Activated T-cell treated with anti-CD3 and anti-CD28 coated beads for 48 hours (primary cell): ENCODE results near the gene TLNRD1.

Source experiments
- DNase-seq: peaks from one replicate; pipeline ENCODE4 v3.0.0-alpha.2; 2020; ENCODE audit warnings: low read depth

The TLNRD1 gene

DNA sequence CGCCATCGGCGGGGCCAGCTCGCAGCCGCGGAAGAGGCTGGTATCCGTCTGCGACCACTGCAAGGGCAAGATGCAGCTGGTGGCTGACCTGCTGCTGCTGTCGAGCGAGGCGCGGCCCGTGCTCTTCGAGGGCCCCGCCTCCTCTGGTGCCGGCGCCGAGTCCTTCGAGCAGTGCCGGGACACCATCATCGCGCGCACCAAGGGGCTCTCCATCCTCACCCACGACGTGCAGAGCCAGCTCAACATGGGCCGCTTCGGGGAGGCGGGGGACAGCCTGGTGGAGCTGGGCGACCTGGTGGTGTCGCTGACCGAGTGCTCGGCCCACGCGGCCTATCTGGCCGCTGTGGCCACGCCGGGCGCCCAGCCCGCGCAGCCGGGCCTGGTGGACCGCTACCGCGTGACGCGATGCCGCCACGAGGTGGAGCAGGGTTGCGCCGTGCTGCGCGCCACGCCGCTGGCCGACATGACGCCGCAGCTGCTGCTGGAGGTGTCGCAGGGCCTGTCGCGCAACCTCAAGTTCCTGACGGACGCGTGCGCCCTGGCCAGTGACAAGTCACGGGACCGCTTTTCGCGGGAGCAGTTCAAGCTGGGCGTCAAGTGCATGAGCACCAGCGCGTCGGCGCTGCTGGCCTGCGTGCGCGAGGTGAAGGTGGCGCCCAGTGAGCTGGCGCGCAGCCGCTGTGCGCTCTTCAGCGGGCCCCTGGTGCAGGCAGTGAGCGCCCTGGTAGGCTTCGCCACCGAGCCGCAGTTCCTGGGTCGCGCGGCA is 1.8 kb downstream of the TLNRD1 start:
- DNase-seq = no peak

DNA sequence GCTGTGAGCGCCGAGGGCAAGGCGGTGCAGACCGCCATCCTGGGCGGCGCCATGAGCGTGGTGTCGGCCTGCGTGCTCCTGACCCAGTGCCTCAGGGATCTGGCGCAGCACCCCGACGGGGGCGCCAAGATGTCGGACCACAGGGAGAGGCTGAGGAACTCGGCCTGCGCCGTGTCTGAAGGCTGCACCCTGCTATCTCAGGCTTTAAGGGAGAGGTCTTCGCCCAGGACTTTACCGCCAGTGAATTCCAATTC is 2.3 kb downstream of the TLNRD1 start:
- no peak for DNase-seq

GRCh38 chr15:81006124-81006523 is 5.4 kb downstream of the TLNRD1 start:
- no peak for DNase-seq

GRCh38 chr15:81007428-81008064 is 6.8 kb downstream of the TLNRD1 start:
- no peak for DNase-seq

- no peak for DNase-seq
Observed at GRCh38 chr15:81008312-81008711, 7.6 kb downstream of the TLNRD1 start.

- DNase-seq = no peak
Observed at GRCh38 chr15:81010086-81010485, 9.4 kb downstream of the TLNRD1 start.

DNA sequence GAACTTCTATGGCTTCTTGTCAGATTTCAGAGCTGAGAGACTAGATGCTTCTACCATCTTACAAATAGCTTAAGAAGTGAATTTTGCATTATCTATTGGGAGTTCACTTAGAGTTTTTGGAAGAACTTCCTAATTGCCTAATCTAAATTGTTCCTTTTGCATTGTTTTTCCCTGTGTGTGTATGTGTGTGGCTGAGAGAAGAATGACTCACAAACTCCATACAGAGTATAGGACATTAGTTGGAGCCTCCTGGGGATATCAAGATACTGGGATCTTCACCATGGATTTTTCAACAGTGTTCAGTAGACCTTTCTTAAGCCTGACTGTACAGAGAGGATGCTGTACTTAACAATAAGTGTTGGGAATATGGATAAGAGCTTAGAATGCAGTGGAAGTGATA is 10.9 kb downstream of the TLNRD1 start:
- DNase-seq = no peak

- no peak for DNase-seq
Observed at GRCh38 chr15:81012588-81012987, 11.9 kb downstream of the TLNRD1 start.

DNA sequence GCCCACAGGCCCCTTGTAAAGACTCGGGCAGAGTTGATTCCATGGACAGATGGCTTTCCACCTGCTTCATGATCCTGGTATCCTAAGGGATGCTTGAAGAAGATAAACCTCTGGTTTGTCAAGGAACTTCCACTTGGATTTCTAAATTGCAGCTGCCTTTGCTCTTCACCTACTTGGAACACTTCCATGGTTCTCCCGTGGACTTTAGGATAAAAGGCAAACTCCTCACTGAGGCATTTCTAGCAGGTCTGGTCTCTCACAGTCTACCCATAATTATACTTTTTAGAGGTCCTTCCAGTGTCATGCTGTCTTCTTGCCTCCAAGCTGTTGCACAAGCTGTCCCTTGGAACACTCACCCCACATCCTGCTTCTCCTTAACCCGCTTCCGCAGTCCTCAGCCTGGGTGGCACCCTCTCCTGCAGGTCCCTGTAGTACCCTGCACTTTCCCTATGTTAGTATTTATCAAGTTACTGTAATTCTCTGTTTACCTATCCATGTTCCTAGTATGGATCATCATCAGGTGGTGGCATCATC is 12.7 kb downstream of the TLNRD1 start:
- DNase-seq = no peak

DNA sequence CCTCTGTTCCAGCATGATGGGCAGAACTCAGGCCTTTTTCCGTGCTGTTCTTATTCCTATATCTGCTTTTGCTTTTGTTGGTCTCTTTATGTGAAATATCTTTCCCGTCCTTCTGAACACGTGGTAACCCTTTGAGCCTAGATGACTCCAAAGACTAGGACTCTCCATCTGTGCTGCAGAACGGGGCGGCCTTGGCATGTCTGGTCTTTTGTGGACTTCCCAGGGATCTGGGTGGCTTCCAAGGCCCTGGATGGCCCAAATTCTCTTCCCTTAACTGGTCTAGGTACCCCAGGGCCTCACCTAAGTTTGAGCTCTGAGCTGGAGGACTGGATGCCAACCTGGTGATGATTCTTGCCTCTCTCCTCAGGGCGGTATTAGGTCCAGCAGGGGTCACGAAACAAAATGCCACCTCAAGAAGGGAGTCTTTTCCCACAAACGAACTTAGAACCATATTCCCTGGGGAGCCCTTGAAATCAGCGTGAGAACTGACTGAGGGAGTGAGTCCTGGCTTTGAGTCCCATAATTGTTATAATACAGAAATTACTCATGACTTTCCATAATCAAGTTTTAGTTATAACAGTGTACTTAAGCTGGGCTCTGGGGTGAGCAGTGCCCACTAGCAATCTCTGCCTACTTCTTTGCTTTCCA is 13.8 kb downstream of the TLNRD1 start:
- no peak for DNase-seq

- DNase-seq = no peak
Observed at GRCh38 chr15:81015621-81016488, 15.1 kb downstream of the TLNRD1 start.

DNA sequence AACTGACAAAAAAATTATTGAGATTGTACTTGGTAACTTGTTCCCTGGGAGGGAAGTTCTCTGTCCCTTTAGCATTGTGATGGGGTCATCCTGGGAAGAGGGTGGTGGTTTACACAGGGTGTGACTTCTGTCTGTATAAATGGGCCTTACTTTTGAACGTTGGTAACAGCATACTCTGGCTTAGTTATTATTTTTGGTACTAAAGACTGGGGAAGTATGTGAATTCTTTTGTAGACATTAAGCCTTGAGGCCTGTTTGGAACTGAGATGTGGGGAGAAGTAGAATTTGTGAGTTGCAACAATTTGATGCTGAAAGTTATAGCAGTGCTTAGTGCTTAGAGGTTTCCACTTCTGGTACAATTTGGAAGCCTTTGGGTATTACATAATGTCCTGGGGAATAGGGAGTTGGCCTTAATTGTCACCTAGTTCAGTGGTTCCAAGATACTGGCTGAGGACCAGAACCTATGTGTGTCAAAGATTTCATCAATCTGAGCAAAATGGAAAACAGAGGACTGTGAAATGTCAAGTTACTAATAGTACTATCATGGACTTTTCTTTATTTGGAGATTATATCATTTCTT is 15.9 kb downstream of the TLNRD1 start:
- no peak for DNase-seq

DNA sequence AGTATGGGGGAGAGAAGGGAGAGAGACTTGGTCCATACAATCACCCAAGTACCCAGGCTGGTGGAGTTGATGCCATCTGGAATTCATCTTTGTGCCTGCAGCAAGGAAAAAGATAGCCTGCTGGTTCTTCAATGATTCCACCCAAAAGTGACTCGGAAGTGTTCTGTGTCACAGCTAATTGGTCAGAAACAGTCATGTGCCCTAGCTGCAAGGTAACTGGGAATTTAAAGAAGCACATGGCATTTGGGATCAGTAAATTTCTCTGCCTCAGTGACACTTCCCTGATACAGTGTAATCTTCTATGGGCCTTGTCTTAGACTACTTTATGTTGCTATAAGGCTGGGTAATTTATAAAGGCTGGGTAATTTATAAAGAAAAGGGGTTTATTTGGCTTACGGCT is 17.5 kb downstream of the TLNRD1 start:
- DNase-seq = no peak

DNA sequence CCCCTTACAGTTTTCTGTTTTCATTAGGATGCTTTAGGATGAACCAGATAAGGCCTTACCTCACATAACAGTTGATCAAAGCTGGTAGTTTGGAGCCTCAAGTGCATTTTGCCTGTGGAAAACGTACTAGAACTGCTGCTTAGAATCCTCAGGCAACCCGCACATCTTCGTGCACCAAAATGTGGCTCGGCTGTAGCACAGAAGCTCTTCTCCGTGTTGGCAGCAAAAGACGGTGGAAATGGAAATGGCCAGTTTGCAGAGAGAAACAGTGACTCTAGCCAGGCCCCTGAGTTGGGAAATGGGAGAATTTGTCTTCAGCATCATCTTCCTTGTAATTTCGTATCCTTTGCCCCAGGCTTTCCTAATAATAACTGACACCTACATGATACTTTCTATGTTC is 20.6 kb downstream of the TLNRD1 start:
- no peak for DNase-seq

GRCh38 chr15:81023483-81024264 is 23.0 kb downstream of the TLNRD1 start:
- no peak for DNase-seq

GRCh38 chr15:81024265-81024872 is 23.6 kb downstream of the TLNRD1 start:
- DNase-seq = no peak

GRCh38 chr15:81024936-81025335 is 24.2 kb downstream of the TLNRD1 start:
- DNase-seq = no peak

GRCh38 chr15:81025721-81026370 is 25.1 kb downstream of the TLNRD1 start:
- no peak for DNase-seq

- no peak for DNase-seq
Observed at GRCh38 chr15:81026836-81027599, 26.3 kb downstream of the TLNRD1 start.
